GM19455 (cell line): ENCODE data around the gene SLC24A3.
"Not testable (repeated sequence)": the region's sequence is repeated elsewhere in the genome, so short reads cannot be mapped to it uniquely, and the experiment has no call there.

Source experiments
- ATAC-seq: cut with Tn5 transposase; IDR thresholded peaks from one replicate; pipeline ENCODE4 v1.9.1; 2021; ENCODE audit not compliant: unreplicated experiment

The SLC24A3 gene

GRCh38 chr20:19727251-19727847 lies 514.9 kb downstream of the SLC24A3 start:
- ATAC-seq = no peak

DNA sequence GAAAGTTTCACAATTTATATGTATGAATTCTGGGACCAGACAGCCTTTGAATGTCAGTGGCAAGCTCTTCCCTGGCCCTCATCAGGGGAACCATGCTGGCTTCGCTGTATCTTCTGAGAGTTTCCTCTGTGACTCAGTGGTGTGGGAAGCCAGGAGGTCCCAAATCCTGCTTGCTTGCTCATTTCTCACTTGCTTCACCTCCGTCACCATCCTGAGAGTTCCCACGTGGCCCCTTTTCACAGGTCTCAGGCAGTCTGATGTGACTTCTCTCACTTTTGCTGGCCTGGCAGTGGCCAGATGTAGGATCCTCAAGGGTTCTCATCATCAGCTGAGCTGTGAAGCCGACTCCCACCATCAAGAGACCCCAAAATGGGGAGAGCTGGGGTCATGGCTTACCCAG lies 517.2 kb downstream of the SLC24A3 start:
- ATAC-seq = no peak

DNA sequence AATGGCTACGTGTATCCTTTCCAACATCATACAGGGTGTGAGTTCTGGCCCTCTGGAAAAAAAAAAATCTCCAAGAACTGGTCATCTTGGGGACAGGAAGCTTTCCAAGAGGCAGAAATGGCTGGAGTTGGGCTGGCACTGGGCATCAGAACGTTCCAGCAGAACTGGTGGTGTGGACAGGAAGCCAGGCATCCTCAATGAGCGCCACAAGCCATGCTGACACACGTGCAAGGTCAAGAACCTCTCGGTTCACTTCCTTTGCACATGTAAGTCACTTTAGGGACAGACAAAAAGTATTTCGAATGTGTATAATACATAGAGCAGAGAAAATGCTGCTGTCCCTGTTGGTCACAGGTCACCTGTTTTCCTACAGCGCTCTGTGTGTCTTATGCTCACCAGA lies 518.3 kb downstream of the SLC24A3 start:
- no peak for ATAC-seq

GRCh38 chr20:19734811-19735210 lies 522.4 kb downstream of the SLC24A3 start:
- no peak for ATAC-seq

GRCh38 chr20:19735446-19735845 lies 523.0 kb downstream of the SLC24A3 start:
- ATAC-seq = no peak

DNA sequence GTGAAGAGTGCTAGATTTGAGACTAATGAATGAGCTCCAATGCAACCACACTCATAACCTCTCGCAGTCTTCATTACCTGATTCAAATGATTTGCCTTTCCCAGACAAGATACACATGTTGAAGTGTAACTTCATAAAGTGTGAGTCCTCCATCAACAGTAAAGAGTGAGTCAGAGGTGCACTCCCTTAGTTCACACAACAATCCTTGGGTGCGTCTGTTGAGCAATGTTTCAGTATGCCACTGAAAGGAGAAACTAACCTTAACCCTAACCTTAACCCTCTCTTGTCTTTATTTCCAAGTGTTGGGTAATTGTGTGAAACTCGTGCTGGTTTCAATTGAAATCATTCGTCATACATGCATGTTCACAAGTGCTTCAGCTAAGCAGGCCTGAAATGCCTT lies 524.6 kb downstream of the SLC24A3 start:
- no peak for ATAC-seq

- ATAC-seq = no peak
Observed at GRCh38 chr20:19738951-19739350, 526.5 kb downstream of the SLC24A3 start.

DNA sequence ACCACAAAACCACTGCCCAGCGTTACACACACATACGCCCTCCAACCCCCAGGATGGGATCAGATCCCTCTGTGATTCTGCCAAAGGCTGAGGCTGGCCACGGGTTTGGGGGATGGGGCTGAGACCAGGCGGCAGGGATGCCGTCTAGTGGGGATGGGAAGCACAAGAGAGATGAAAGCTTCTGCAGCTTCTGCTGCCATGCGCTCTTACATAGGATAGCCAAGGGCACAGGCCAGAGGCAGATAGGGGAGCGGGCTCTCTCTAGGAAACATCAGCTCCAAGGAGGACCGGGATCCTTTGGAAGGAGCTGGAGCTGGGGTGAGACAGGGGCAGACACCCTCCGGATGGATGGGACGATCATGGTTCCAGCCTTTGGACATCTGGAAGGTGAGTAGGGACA lies 526.9 kb downstream of the SLC24A3 start:
- no peak for ATAC-seq

DNA sequence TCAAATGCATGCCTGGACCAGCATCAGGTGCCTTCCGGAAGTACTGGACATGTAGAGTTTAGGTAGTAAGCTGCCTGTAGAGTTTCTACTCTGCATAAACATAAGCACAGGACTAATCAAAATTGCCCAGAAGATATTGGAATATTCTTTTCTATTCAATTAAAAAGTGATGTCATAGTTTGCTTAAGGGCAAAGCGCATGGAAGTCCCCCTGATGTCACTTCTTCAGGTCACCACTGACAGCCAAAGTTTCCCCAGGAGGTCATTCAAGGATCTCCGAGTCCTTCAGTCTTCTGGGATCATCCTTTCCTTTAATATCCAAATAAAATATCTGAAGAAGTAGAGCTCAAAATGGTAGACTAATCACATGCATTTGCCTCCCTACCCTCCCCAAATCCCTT lies 528.1 kb downstream of the SLC24A3 start:
- ATAC-seq = no peak

GRCh38 chr20:19741924-19742323 lies 529.5 kb downstream of the SLC24A3 start:
- no peak for ATAC-seq

DNA sequence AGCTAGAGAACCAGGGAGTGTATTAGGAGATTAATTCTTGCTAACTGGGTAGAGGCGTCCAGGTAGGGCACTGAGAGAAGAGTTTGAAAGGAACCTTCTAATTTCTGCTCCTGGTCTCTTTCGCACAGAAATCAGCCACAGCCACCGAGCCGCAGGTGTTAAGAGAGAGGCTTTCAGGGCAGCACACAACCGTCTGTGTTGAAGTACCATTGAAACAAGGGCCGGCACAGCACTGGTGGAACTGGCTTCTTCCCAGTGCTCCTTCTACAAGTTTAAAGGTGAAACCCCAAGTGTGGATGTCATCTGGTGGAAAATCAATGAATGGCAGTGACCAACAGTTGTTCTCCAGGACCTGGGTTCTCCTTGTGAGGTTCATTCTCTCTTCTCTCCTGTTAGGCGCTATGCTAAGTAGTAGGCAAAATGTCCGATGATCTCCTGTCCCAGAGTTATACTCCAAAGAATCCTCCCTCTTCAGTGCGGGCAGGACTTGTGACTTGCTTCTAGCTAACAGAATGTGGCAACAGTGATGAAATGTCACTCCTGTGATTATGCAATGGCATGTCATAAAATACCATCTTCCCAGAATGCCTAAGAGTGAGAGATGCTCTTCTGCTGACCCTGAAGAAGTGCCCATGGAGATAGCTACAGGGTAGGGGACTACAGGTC lies 530.7 kb downstream of the SLC24A3 start:
- ATAC-seq = no peak

GRCh38 chr20:19743640-19743995 lies 531.2 kb downstream of the SLC24A3 start:
- no peak for ATAC-seq

DNA sequence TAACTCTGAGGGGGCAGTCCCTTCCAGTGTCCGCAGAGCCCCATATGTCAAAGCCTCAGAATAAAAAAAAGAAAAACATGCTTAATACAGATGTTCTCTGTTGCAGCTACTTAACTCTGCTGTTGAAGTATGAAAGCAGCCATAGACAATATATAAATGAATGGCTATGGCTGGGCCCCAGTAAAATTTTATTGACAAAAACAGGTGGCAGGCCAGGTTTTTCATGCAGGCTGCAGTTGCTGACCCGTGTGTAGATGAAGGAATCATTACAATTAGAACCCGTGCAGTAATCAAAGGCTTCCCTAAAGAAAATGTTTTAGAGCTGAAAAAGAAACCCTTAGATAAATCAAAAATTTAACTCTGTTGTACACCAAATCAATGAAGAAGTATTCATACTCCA lies 532.7 kb downstream of the SLC24A3 start:
- ATAC-seq = no peak

DNA sequence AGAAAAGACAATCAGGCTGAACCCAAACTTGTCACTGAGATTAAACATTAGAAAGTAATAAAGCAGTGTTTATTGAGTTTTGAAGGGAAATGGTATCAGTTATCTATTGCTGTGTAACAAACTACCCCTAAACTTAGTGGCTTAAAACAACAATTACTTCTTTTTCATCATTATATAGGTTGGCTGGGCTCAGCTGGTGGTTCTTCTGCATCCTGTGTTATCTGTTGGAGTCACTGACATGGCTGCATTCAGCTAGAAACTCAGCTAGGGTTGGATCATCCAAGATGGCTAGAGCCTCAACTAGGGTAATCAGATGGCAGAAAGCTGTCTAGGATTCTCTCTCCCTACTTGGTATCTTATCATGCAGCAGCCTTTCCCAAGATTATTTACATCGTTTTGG lies 533.1 kb downstream of the SLC24A3 start:
- ATAC-seq = no peak

- no peak for ATAC-seq
Observed at GRCh38 chr20:19746396-19746795, 534.0 kb downstream of the SLC24A3 start.

GRCh38 chr20:19747903-19748302 lies 535.5 kb downstream of the SLC24A3 start:
- ATAC-seq = no peak

DNA sequence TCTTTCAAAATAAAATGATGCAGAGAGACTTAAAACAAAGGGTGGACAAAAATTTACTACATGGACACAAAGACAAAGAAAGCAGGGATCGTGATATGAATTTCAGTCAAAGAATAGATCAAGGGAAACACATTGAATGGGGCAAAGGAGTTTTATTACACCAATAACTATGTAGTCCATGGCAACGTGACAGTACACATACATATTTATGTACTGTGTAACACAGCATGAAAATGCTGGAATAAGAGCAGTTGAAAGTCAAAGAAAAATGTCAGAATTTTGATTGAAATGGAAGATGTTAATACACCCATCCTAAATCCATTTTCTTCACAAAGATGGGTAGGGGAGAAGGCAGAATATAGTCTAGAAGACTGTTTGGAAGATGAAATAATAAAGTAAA lies 536.2 kb downstream of the SLC24A3 start:
- no peak for ATAC-seq

GRCh38 chr20:19749618-19750071 lies 537.2 kb downstream of the SLC24A3 start:
- no peak for ATAC-seq

DNA sequence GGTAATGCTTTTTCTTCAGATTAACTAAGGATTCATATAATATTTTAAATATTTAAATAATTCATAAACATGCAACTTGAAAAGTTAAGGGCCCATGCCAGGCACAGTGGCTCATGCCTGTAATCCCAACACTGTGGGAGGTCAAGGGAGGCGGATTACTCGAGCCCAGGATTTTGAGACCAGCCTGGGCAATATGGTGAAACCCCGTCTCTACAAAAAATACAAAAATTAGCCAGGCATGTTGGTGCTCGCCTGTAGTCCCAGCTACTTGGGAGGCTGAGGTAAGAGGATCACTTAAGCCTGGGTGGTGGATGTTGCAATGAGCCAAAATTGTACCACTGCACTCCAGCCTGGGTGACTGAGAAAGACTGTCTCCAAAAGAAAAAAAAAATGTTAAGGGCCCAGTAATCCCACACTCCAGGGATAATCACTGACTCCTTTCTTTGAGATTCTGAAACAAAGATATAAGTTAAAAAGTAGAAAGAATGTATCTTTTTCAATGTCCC lies 537.7 kb downstream of the SLC24A3 start:
- no peak for ATAC-seq

GRCh38 chr20:19750907-19751636 lies 538.6 kb downstream of the SLC24A3 start:
- ATAC-seq = no peak

GRCh38 chr20:19754201-19754600 lies 541.8 kb downstream of the SLC24A3 start:
- not testable (repeated sequence) for ATAC-seq
